Brain microvascular endothelial cell (primary cell): Measurements from ENCODE around the gene MATN1.

Source experiments
- DNase-seq: peaks from one replicate; pipeline ENCODE4 v3.0.0-alpha.2; 2020
- H3K27ac ChIP-seq: fragments of 250-450 bp; sonication (Bioruptor Pico); 2 replicates; pipeline ENCODE4 v1.5.1; 2020; ENCODE audit warnings: mild to moderate bottlenecking, moderate library complexity
- H3K27me3 ChIP-seq: fragments of 250-450 bp; sonication (Bioruptor Pico); replicated peaks from 2 replicates; pipeline ENCODE4 v1.5.1; 2020; ENCODE audit warnings: mild to moderate bottlenecking
- H3K36me3 ChIP-seq: fragments of 250-450 bp; sonication (Bioruptor Pico); replicated peaks from 2 replicates; pipeline ENCODE4 v1.5.1; 2020; ENCODE audit warnings: mild to moderate bottlenecking
- H3K4me3 ChIP-seq: 2 replicates; pipeline ENCODE4 v1.5.1; 2011; ENCODE audit warnings: low read depth, mild to moderate bottlenecking, control low read depth, low read length, moderate library complexity
- CTCF ChIP-seq: IDR thresholded peaks from 2 replicates; pipeline ENCODE4 v1.5.1; 2011; ENCODE audit warnings: low read depth, mild to moderate bottlenecking, moderate library complexity, low read length, control low read depth, inconsistent platforms; ENCODE audit errors: missing control alignments
- in situ Hi-C: cut with HindIII; loops from 2 replicates; pipeline ENCODE4 v1.10.0; 2017; ENCODE audit warnings: low sequenced_read_pairs, low pct_ligation_motif_present

MATN1 gene

DNA sequence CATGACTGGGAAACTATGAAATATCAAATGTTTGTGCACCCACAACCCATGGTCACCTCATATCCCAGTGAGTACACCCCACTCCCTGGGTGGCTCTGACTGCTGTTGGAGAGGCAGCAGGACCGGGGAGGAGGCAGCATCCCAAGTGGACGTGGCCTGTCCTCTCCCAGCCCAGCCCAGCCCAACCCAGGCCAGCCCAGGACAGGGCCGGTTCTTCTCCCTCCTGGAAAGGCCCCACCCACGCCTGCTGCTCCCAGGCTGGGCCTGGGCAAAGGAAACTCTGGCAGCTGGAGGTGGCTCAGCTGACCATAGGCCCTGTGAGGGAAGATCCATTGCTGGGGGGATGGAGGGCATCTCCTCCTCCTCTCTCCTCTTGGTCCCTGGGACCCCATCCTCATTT is 19.1 kb downstream of the MATN1 start:
- no peak for DNase-seq
- no peak overlapping the region for H3K4me3 ChIP-seq
- in situ Hi-C loops = no loop called here
- H3K27me3 ChIP-seq = peaks cover 2% of the 10 kb centered on the region
- TF ChIP-seq CTCF = no peak
- no peaks in the 10 kb centered on the region for H3K36me3 ChIP-seq
- no peak overlapping the region for H3K27ac ChIP-seq

DNA sequence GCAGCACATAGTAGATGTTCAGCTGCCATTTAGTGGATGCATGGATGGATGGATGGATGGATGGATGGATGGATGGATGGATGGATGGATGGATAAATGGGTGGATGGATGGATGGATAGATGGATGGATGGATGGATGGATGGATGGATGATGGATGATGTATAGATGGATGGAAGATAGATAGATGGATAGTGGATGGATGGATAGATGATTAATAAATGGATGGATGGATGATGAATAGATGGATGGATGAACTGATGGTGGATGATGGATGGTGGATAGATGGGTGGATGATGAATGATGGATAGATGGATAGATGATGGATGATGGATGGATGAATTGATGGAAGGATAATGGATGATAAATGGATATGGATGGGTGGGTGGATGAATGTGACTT is 20.6 kb downstream of the MATN1 start:
- Histone ChIP-seq H3K4me3 (no peak overlapping the region), H3K36me3 (no peaks in the 10 kb centered on the region), H3K27ac (no peak overlapping the region), H3K27me3 (peaks cover 2% of the 10 kb centered on the region)
- DNase-seq = no peak
- TF ChIP-seq CTCF = no peak
- in situ Hi-C loops = no loop called here

DNA sequence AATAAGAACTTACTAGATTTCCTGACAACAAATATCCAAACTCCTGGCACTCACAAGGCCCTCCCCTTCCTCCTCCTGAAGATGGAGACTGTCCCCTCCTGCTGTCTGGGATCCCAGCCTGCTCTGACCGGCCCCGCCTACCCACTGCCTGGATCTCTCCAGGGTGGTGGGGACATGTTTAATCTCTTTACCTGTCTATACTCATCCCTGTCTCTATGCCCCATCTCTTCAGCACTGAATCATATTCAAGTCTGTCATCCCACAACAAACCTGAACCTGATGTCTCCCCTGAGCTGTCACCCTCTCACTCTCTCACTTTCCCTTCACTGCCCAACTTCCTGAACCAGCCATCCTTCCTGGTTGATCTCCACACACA is 22.1 kb downstream of the MATN1 start:
- DNase-seq = no peak
- no peak for TF ChIP-seq CTCF
- Histone ChIP-seq H3K27ac (no peak overlapping the region), H3K36me3 (no peaks in the 10 kb centered on the region), H3K4me3 (no peak overlapping the region), H3K27me3 (peaks cover 6% of the 10 kb centered on the region)
- in situ Hi-C loops = no loop called here

GRCh38 chr1:30700528-30701257 is 22.7 kb downstream of the MATN1 start:
- peaks cover 6% of the 10 kb centered on the region for H3K27me3 ChIP-seq
- no peak for TF ChIP-seq CTCF
- H3K27ac ChIP-seq = no peak overlapping the region
- H3K36me3 ChIP-seq = no peaks in the 10 kb centered on the region
- in situ Hi-C loops = no loop called here
- no peak overlapping the region for H3K4me3 ChIP-seq
- peak; percentile 67 for DNase-seq

- in situ Hi-C loops = loop anchor here (25.0 kb wide), 1 partner anchor 1462 kb away; the partner anchor contains the start of genes MECR and PTPRU
- H3K27ac ChIP-seq = no peak overlapping the region
- no peaks in the 10 kb centered on the region for H3K36me3 ChIP-seq
- no peak for TF ChIP-seq CTCF
- H3K27me3 ChIP-seq = peaks cover 6% of the 10 kb centered on the region
- no peak for DNase-seq
- H3K4me3 ChIP-seq = no peak overlapping the region
These were observed 23.6 kb downstream of the MATN1 start for GRCh38 chr1:30699762-30700161.
